Vagina (tissue), 2 donors: ENCODE data around the gene NME1.

Source experiments
- POLR2A ChIP-seq, 2 donors: fragments of 450-650 bp; IDR thresholded peaks; one replicate each; pipeline ENCODE4 v1.6.1; 2017; ENCODE audit warnings: antibody characterized with exemption in 2 of 2, mild to moderate bottlenecking in 2 of 2, moderate library complexity in 2 of 2
- POLR2AphosphoS5 ChIP-seq, 2 donors: sonication (generic); formaldehyde crosslinking; IDR thresholded peaks; one replicate each; pipeline ENCODE4 v1.9.0; 2017; ENCODE audit warnings: antibody characterized with exemption in 2 of 2, mild to moderate bottlenecking in 2 of 2, low read depth in 1 of 2; ENCODE audit not compliant: insufficient read depth in 1 of 2
- TF ChIP-seq, protein P1 (sequence below), 3 experiments: fragments of 450-650 bp in 2 of 3; fragments of 200-600 bp in 1 of 3; sonication (generic) in 1 of 3; IDR thresholded peaks; one replicate each; pipeline ENCODE4 v1.5.1; 2017 to 2019; ENCODE audit warnings: antibody characterized with exemption in 3 of 3, mild to moderate bottlenecking in 2 of 3, moderate library complexity in 2 of 3

DNA sequence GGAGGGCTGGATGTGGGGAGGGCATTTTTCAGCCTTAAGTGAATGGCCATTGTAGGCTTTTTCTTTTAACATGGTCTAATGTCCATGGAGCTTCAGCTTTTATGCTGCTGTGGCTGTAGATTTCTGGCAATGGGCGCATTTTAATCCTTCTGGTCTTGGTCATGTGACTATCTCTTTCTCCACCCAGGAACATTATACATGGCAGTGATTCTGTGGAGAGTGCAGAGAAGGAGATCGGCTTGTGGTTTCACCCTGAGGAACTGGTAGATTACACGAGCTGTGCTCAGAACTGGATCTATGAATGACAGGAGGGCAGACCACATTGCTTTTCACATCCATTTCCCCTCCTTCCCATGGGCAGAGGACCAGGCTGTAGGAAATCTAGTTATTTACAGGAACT is 8.2 kb downstream of the NME1 start:
- no peak for TF ChIP-seq POLR2A (IDR thresholded peaks at IDR 0.05)
- TF ChIP-seq, protein P1, sequence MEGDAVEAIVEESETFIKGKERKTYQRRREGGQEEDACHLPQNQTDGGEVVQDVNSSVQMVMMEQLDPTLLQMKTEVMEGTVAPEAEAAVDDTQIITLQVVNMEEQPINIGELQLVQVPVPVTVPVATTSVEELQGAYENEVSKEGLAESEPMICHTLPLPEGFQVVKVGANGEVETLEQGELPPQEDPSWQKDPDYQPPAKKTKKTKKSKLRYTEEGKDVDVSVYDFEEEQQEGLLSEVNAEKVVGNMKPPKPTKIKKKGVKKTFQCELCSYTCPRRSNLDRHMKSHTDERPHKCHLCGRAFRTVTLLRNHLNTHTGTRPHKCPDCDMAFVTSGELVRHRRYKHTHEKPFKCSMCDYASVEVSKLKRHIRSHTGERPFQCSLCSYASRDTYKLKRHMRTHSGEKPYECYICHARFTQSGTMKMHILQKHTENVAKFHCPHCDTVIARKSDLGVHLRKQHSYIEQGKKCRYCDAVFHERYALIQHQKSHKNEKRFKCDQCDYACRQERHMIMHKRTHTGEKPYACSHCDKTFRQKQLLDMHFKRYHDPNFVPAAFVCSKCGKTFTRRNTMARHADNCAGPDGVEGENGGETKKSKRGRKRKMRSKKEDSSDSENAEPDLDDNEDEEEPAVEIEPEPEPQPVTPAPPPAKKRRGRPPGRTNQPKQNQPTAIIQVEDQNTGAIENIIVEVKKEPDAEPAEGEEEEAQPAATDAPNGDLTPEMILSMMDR (IDR thresholded peaks at IDR 0.05) = no peak
- no peak for TF ChIP-seq POLR2AphosphoS5 (IDR thresholded peaks at IDR 0.05; ENCODE audit: insufficient read depth in 1 of 2, low read depth in 1 of 2)
